SK-N-SH (cell line): ENCODE data around the gene ARPC2. TPM values are rescaled to one million over a fixed set of nuclear protein-coding genes. Genes with fewer than 3 reads are reported as not detected.

Source experiments
- CTCF ChIA-PET: fragments of 300-600, 350-600 bp; formaldehyde crosslinking; extraction: SDS; loops from one replicate; lab custom pipeline; 2021; lab: Yijun Ruan, JAX
- POLR2A ChIA-PET: fragments of 350-600 bp; sonication (Branson Sonifier 250); formaldehyde crosslinking; extraction: SDS; loops from one replicate; lab custom pipeline; 2020; ENCODE audit warnings: antibody characterized with exemption, inconsistent platforms; lab: Yijun Ruan, JAX
- DNase-seq: peaks from one replicate; pipeline ENCODE4 v3.0.0; 2012
- H2AFZ ChIP-seq: fragments of 200-600 bp; sonication (generic); 2 replicates; pipeline ENCODE4 v1.8.1; 2016; ENCODE audit warnings: antibody characterized with exemption, mild to moderate bottlenecking, low read depth
- H3F3A ChIP-seq: fragments of 200-600 bp; sonication (generic); replicated peaks from 2 replicates; pipeline ENCODE3; 2016; ENCODE audit warnings: antibody characterized with exemption, mild to moderate bottlenecking; ENCODE audit not compliant: insufficient read depth
- H3K27ac ChIP-seq, 2 experiments: fragments of 200-500 bp in 1 of 2; fragments of 200-600 bp in 1 of 2; sonication (Bioruptor generic) in 1 of 2; sonication (generic), shearing (Covaris generic) in 1 of 2; 2 replicates each; pipeline versions ENCODE4 v1.5.1 to v1.6.1; 2014 to 2016; ENCODE audit warnings: low read depth in 2 of 2, inconsistent platforms in 1 of 2, low read length in 1 of 2, mild to moderate bottlenecking in 1 of 2, mixed read lengths in 1 of 2
- H3K27me3 ChIP-seq: fragments of 200-600 bp; sonication (generic), shearing (Covaris generic); 2 replicates; pipeline ENCODE4 v1.6.1; 2016; ENCODE audit warnings: mixed run types; ENCODE audit not compliant: insufficient read depth
- H3K36me3 ChIP-seq, 2 experiments: fragments of 200-500 bp in 1 of 2; fragments of 200-600 bp in 1 of 2; sonication (Bioruptor generic) in 1 of 2; sonication (generic) in 1 of 2; replicated peaks in 1 of 2; 2 replicates each; pipeline versions ENCODE3 to v1.5.1; 2014 to 2016; ENCODE audit warnings: low read length in 1 of 2, mild to moderate bottlenecking in 1 of 2; ENCODE audit not compliant: insufficient read depth in 2 of 2, control insufficient read depth in 1 of 2
- H3K4me1 ChIP-seq, 2 experiments: fragments of 200-500 bp in 1 of 2; fragments of 200-600 bp in 1 of 2; sonication (Bioruptor generic) in 1 of 2; sonication (generic), shearing (Covaris generic) in 1 of 2; 2 replicates each; pipeline versions ENCODE4 v1.5.1 to v1.6.1; 2014 to 2016; ENCODE audit warnings: low read depth in 1 of 2, low read length in 1 of 2, mixed run types in 1 of 2; ENCODE audit not compliant: insufficient read depth in 2 of 2, control insufficient read depth in 1 of 2
- H3K4me2 ChIP-seq: fragments of 200-600 bp; sonication (generic), shearing (Covaris generic); 2 replicates; pipeline ENCODE4 v1.6.1; 2017; ENCODE audit warnings: mixed run types
- H3K4me3 ChIP-seq, 2 experiments: fragments of 200-500 bp in 1 of 2; fragments of 200-600 bp in 1 of 2; sonication (Bioruptor generic) in 1 of 2; sonication (generic), shearing (Covaris generic) in 1 of 2; 2 replicates each; pipeline versions ENCODE4 v1.5.1 to v1.8.1; 2014 to 2016; ENCODE audit warnings: low read depth in 2 of 2, inconsistent platforms in 1 of 2, low read length in 1 of 2, mild to moderate bottlenecking in 1 of 2, mixed read lengths in 1 of 2, moderate library complexity in 1 of 2
- H3K79me2 ChIP-seq: fragments of 200-600 bp; sonication (generic); 2 replicates; pipeline ENCODE4 v1.8.1; 2017; ENCODE audit warnings: mild to moderate bottlenecking; ENCODE audit not compliant: insufficient read depth
- H3K9ac ChIP-seq: fragments of 200-600 bp; sonication (generic); 2 replicates; pipeline ENCODE4 v1.6.1; 2017; ENCODE audit warnings: mixed run types
- H3K9me2 ChIP-seq: fragments of 200-600 bp; sonication (generic); 2 replicates; pipeline ENCODE4 v1.6.1; 2017; ENCODE audit warnings: mixed run types
- H3K9me3 ChIP-seq: fragments of 200-600 bp; sonication (generic); 2 replicates; pipeline ENCODE4 v1.6.1; 2017; ENCODE audit warnings: mixed run types, mild to moderate bottlenecking, moderate library complexity
- H4K20me1 ChIP-seq: fragments of 200-600 bp; sonication (generic); 2 replicates; pipeline ENCODE4 v1.6.1; 2017; ENCODE audit warnings: mild to moderate bottlenecking, mixed run types; ENCODE audit not compliant: insufficient read depth
- FOSL2 ChIP-seq: IDR thresholded peaks from 2 replicates; pipeline ENCODE4 v1.4.0; 2012; ENCODE audit warnings: low read depth, mild to moderate bottlenecking, moderate library complexity, borderline replicate concordance
- IRF3 ChIP-seq: fragments of 150-350 bp; IDR thresholded peaks from 2 replicates; pipeline ENCODE4 v1.6.1; 2016; ENCODE audit warnings: mild to moderate bottlenecking, low read depth, low read length
- MAX ChIP-seq: IDR thresholded peaks from 2 replicates; pipeline ENCODE4 v1.4.0; 2012; ENCODE audit warnings: low read depth
- REST ChIP-seq: IDR thresholded peaks from 2 replicates; pipeline ENCODE4 v1.6.1; 2012; ENCODE audit warnings: mild to moderate bottlenecking, low read depth, low read length, moderate library complexity
- WGBS: methylation state at CpG from one replicate; pipeline ENCODE4 v1.1.6; 2017; ENCODE audit warnings: low lambda C conversion rate; 5-methylcytosine and 5-hydroxymethylcytosine counted together
- polyA plus RNA-seq, 3 experiments: library from polyadenylated mRNA; depleted of rRNA; stranded (reverse); fragments of >200 nt; gene quantifications; 2 replicates each; pipeline ENCODE4 v1.2.3, GENCODE V29; 2012
- TF ChIP-seq, protein P1 (sequence below): fragments of 200-600 bp; sonication (generic); IDR thresholded peaks from 2 replicates; pipeline ENCODE4 v1.6.1; 2017; ENCODE audit warnings: antibody characterized with exemption, mild to moderate bottlenecking, moderate library complexity
- TF ChIP-seq, protein P2 (sequence below): fragments of 150-350 bp; IDR thresholded peaks from 2 replicates; pipeline ENCODE4 v1.6.1; 2017; ENCODE audit warnings: antibody characterized with exemption, low read length, low read depth, borderline replicate concordance

ARPC2 gene
- polyA plus RNA-seq, 1 of the 3 experiments (the other 2 are of a cell fraction) = 319 TPM

DNA sequence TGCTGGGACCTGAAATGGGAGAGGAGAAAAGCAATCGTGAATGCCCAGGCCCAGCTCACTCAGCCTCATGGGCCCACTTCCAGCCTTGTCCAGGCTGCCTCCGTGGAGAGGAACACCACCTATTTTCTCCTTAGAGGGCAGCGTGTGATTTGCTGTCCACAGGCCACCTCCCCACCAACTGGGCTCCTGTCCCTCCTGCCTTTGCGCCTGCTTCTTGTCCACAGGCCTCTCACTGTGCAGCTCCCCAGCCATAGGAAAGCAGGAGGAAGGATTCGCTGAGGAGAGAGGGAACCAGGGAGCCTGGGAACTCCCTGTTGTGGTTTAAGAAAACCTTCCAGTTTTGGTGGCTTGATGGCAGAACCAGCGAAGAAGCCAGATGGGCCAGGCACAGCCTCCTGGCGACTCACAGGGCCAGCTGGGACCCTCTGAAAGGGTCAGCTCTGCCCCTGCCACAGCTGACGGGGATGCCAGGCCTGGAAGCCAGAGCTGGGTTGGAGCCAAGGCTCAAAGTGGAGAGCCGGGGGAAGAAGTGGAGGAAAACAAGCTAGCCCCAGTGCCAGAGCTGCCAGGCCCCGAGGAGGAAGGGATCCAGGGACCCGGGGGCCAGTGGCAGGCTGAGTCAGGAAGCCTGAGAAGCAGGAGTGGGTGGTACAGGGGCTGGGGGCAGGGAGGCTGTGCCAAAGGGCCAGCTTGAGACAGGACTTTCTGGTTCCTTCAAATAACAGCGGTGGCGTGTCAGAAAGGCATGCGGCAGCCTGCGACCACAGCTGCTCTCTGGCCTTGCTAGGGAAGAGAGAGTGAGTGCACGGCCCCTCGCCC is 65.4 kb downstream of the ARPC2 start (continued):
- TF ChIP-seq, protein P1, sequence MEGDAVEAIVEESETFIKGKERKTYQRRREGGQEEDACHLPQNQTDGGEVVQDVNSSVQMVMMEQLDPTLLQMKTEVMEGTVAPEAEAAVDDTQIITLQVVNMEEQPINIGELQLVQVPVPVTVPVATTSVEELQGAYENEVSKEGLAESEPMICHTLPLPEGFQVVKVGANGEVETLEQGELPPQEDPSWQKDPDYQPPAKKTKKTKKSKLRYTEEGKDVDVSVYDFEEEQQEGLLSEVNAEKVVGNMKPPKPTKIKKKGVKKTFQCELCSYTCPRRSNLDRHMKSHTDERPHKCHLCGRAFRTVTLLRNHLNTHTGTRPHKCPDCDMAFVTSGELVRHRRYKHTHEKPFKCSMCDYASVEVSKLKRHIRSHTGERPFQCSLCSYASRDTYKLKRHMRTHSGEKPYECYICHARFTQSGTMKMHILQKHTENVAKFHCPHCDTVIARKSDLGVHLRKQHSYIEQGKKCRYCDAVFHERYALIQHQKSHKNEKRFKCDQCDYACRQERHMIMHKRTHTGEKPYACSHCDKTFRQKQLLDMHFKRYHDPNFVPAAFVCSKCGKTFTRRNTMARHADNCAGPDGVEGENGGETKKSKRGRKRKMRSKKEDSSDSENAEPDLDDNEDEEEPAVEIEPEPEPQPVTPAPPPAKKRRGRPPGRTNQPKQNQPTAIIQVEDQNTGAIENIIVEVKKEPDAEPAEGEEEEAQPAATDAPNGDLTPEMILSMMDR = no peak
- no peak for TF ChIP-seq FOSL2

GRCh38 chr2:218284106-218284811 is 67.3 kb downstream of the ARPC2 start:
- peaks cover 12 to 37% of the 10 kb centered on the region in 2 experiments; a peak in 3 of 4 replicates for H3K4me1 ChIP-seq
- no peaks in the 10 kb centered on the region for H3K36me3 ChIP-seq
- no peaks in the 10 kb centered on the region for H3K27me3 ChIP-seq
- no peaks in the 10 kb centered on the region for H3K9me2 ChIP-seq
- no peaks in the 10 kb centered on the region for H4K20me1 ChIP-seq
- H3F3A ChIP-seq = peaks cover 14% of the 10 kb centered on the region
- 0 out of 2 replicates have a peak, but pooled peaks cover 3% of the 10 kb centered on the region for H3K79me2 ChIP-seq
- no peak overlapping the region for H3K4me3 ChIP-seq
- 80% methylated on average over 12 of the region's 16 CpGs for WGBS
- no peaks in the 10 kb centered on the region for H3K9me3 ChIP-seq
- no peak overlapping the region; a peak in 1 of 4 replicates for H3K27ac ChIP-seq
- H3K9ac ChIP-seq = no peak overlapping the region
- no peak for DNase-seq
- H2AFZ ChIP-seq = no peak overlapping the region
- CTCF ChIA-PET = interaction anchor here (1.1 to 5.3 kb wide), 4 partner anchors 11 to 112 kb away, joined by 3 to 47 read pairs (median 9); partner anchors contain the start of gene PNKD
- no peak overlapping the region for H3K4me2 ChIP-seq
- TF ChIP-seq FOSL2 = peak; percentile 26; the same call in 1 of the 2 replicates
- TF ChIP-seq, protein P2, sequence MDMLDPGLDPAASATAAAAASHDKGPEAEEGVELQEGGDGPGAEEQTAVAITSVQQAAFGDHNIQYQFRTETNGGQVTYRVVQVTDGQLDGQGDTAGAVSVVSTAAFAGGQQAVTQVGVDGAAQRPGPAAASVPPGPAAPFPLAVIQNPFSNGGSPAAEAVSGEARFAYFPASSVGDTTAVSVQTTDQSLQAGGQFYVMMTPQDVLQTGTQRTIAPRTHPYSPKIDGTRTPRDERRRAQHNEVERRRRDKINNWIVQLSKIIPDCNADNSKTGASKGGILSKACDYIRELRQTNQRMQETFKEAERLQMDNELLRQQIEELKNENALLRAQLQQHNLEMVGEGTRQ = no peak
- peak; percentile 88 for TF ChIP-seq MAX
- no peak for TF ChIP-seq IRF3
- no peak for TF ChIP-seq REST
- POLR2A ChIA-PET = no interaction called here
